Esophagus muscularis mucosa (tissue), 3 donors: ENCODE results near the gene PRDM16.

Experiments
- POLR2AphosphoS5 ChIP-seq, 2 donors: sonication (generic); formaldehyde crosslinking; IDR thresholded peaks; one replicate each; pipeline ENCODE4 v1.6.1; 2017; ENCODE audit warnings: antibody characterized with exemption in 2 of 2
- TF ChIP-seq, protein P1 (sequence below), 3 experiments: fragments of 200-600 bp in 2 of 3; fragments of 450-650 bp in 1 of 3; sonication (generic) in 2 of 3; IDR thresholded peaks; one replicate each; pipeline ENCODE4 v1.5.1; 2017 to 2019; ENCODE audit warnings: antibody characterized with exemption in 3 of 3, mild to moderate bottlenecking in 2 of 3, moderate library complexity in 1 of 3

DNA sequence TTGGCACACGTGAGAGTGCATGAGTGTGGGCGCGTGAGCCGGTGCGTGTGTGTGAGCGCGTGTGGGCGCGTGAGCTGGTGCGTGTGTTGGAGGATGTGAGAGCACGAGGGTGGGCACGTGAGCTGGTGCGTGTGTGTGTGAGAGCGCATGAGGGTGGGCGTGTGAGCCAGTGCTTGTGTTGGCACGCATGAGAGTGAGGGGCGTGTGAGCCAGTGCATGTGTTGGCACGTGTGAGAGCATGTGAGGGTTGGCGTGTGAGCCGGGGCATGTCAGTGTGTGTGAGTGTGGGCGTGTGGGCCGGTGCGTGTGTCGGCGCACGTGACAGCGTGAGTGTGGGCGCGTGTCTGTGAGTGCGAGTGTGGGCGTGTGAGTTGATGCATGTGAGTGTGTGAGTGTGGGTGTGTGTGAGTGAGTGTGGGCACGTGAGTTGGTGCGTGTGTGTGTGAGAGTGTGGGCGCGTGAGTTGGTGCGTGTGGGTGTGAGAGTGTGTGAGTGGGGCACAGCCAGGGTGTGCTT lies 339.8 kb downstream of the PRDM16 start:
- TF ChIP-seq, protein P1, sequence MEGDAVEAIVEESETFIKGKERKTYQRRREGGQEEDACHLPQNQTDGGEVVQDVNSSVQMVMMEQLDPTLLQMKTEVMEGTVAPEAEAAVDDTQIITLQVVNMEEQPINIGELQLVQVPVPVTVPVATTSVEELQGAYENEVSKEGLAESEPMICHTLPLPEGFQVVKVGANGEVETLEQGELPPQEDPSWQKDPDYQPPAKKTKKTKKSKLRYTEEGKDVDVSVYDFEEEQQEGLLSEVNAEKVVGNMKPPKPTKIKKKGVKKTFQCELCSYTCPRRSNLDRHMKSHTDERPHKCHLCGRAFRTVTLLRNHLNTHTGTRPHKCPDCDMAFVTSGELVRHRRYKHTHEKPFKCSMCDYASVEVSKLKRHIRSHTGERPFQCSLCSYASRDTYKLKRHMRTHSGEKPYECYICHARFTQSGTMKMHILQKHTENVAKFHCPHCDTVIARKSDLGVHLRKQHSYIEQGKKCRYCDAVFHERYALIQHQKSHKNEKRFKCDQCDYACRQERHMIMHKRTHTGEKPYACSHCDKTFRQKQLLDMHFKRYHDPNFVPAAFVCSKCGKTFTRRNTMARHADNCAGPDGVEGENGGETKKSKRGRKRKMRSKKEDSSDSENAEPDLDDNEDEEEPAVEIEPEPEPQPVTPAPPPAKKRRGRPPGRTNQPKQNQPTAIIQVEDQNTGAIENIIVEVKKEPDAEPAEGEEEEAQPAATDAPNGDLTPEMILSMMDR (IDR thresholded peaks at IDR 0.05), result no peak
- TF ChIP-seq POLR2AphosphoS5 (IDR thresholded peaks at IDR 0.05), result no peak
